ENCODE results near the gene ALDH1A1.
A peak's percentile ranks its signal among the peaks of the same experiment; 100 is the strongest.

ALDH1A1 gene

GRCh38 chr9:72979405-72980100, 26.7 kb upstream of the ALDH1A1 start:
- DNase-seq (ENCODE audit: low read depth), result no peak

GRCh38 chr9:72978744-72979143, 25.9 kb upstream of the ALDH1A1 start:
- DNase-seq (ENCODE audit: low read depth), result peak; percentile 29

- DNase-seq (ENCODE audit: low read depth), result no peak
Observed at GRCh38 chr9:72977670-72978069, 24.8 kb upstream of the ALDH1A1 start.

DNA sequence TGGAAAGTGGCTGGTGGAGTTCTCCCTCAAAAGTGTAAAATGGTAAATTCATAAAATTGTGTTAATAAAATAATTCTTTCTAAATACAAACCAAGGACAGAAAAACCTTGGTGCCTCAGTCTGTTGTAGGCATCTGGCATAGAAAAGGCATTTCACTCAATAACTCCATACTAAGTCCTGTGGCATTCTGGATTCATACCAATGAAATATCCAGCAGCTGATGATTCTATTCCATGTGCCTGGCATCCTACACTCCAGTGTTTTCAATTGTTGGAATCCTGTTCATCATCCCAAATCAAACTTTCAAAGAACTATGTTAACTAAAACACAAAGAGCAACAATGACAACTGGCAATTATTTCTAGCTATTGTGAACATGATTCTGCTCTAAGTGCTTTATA, 21.6 kb upstream of the ALDH1A1 start:
- DNase-seq (ENCODE audit: low read depth), result no peak

DNA sequence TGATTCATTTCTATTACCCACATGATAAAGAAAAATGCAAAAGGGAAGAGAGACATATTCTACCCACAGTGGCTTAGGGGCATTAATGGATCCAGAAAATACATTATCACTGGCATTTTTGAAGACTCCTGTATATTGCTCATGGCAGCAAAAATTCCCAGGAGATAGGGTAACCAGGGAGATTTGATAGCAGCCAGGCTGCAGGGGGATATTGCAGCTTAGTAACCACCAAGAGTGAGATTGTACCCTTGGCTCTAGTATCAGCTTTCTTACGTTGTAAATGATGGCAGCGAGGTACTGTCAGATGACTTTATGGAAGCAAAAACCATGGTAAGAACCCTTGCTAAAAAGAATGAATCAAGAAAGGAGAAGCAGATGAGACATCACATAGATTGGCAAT, 19.8 kb upstream of the ALDH1A1 start:
- DNase-seq (ENCODE audit: low read depth), result no peak

DNA sequence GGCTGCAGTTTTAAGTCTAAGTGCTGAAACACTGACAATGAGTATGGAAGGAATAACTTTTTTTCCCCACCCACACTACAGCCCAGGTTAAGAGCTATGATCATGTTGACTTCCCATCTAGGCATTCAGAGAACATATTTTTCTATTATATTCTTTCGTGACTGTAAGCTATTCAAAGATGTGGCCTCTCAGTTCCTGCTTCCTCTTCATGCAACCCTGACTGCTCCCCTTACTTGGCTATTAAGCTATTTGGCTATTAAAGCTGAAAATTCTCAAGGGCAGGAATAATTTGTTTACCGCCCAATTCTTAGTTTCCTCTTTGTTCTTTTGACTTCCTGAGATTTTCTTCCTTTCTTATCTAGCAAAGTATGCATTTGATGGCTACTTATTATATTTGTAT, 18.6 kb upstream of the ALDH1A1 start:
- DNase-seq (ENCODE audit: low read depth), result no peak

GRCh38 chr9:72960446-72960845, 7.6 kb upstream of the ALDH1A1 start:
- no peak for DNase-seq (ENCODE audit: low read depth)

DNA sequence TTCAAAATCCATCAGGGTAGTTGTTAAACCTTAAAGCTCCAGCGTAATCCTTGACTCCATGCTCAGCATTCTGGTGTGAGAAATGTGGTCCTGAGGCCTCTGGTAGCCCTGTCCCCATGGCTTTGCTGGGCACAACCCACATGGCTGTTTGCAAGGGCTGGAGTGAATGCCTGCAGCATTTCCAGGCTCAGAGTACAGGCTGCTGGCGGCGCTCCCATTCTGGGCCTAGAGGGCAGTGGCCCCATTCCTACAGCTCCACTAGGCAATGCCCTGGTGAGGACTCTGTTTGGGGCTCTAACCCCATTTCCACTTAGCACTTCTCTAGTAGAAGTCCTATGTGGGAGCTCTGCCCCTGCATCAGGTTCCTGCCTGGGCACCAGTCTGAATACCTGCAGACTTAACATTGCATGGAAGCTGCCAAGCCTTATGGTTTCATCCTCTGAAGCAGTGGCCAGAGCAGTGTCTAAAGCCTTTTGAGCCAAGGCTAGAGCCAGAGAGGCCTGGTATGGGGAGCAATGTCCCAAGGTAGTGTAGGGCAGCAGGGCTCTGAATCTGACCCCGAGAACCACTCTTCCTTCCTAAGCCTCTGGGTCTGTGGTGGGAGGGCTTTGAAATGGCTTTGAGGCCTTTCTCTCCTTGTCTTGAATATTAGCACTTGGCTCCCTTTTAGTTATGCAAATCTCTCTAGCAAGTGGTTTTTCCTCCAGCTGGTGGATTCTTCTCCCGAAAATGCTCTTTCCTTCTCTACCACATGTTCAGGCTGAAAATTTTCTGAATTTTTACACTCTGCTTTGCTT, 5.8 kb upstream of the ALDH1A1 start:
- DNase-seq (ENCODE audit: low read depth), result no peak

DNA sequence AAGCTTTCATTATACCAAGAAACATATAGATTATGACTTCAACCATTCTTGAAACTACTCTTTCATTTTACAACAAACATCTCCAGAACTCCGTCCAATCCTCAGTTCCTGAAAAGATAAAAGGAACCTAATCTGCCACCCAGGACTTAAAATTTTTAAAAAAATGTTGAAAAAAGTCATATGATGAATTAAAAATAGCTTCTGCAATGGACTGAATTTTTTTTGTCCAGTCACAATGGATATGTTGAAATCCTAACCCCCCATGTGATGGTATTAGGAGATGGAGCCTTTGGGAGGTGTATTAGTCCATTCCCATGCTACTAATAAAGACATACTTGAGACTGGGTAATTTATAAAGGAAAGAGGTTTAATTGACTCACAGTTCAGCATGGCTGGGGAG, 2.7 kb upstream of the ALDH1A1 start:
- DNase-seq (ENCODE audit: low read depth), result no peak

DNA sequence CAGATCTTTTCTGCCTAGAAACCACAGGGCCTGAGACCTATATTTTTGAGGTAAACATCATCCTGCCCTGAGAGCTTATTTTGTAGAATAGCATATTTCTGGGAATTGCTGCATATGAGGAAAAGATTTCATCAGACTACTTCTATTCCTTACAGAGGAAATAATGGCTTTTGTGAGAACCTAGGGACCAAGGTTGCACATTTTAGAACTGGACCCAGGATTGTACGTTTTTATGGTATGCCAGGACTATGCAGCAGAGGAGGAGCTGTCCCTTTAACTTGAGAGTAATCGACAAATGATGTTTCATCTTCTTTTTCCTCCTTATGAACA, 2.2 kb upstream of the ALDH1A1 start:
- DNase-seq (ENCODE audit: low read depth), result no peak

DNA sequence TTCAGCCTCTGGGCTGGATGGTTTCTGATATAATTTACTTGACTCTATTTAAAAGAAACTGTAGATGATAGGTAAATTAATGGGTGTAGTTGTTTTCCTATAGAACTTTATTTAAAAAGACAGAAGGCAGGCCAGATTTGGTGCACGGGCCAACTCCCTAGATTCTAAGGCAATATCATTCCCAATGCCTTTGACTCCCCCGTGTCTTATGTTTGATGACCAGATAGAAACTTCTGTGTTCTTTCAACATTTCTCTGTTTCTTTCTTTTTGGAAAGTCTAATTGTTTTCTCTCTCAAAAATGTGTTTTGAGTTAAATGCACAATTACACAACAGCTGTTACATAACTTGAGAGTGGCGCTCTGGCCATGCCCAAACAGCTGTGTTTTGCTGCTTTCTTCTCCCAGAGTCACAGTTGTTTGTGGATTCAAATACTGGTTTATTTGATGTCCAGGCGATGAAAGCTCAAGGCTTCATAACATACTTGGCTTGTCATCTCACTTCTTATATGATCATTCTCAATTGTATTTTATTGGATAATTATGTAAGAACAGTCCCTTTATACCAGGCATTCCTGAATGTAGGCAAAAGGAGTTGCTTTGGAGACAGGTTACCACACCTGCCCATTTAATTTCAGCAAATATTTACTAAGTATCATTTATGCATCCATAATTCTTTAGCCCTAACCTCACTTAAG, 1.7 kb upstream of the ALDH1A1 start:
- no peak for DNase-seq (ENCODE audit: low read depth)

DNA sequence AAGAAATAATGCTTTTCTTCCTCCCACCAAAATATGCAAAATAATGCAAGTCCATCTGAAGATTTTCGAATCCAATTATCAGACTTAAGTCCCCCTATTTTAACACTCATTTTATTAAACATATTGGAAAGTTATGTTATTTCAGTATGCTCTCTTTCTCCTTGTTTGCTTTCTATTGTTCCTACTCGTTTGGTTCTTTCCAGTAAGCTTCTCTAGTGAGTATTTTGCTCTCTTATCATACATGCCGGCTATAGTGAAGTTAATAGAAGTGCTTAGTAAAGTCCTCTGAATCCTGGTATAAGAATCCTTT, 517 bp downstream of the ALDH1A1 start:
- DNase-seq (ENCODE audit: low read depth), result no peak

GRCh38 chr9:72951520-72952380, 1.1 kb downstream of the ALDH1A1 start:
- DNase-seq (ENCODE audit: low read depth), result no peak

DNA sequence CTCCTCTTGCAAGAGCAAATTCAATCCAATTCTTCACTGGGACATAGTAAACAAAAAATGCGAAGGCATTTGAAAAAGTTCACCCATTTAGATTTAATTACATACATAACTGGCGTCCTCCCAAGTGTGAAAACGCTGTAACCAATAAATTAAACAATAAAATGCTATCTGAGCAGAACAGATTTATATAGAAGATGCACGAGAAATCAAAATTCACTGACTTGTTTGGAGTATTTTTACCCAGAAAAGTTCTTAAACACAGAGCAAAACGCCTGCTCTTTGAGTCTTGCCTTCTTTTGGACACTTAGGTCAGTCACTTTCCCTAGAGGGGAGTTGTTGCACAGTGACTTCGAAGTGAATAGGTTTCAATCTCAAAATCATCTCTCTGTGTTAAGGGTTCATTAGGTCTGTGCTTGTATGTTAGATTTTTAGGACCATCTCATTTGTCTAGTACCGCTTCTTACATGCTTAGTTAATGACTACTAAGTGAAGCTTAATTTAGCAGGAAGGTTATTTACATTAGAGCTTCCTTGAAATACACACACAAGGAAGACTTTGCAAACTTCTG, 1.9 kb downstream of the ALDH1A1 start:
- no peak for DNase-seq (ENCODE audit: low read depth)

DNA sequence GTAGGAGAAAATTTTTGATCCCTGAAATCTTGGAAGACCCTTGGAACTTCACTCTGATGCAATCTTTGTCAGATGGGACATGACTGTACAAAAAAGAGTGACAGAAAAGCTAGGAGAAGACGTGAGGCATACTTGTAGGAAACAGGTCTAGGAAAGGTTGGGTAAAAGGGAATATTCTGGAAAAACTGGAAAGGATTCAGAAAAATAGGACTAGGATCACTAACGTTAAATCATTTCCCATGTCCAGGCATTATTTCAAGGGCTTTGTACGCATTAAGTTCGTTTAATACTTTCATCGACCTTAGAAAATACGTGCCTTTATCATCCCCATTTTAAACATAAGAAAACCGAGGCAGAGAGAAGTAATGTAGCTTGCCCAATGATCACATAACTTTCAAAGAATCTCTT, 2.9 kb downstream of the ALDH1A1 start:
- no peak for DNase-seq (ENCODE audit: low read depth)

GRCh38 chr9:72949244-72949582, 3.6 kb downstream of the ALDH1A1 start:
- DNase-seq (ENCODE audit: low read depth), result no peak

GRCh38 chr9:72948575-72949243, 4.1 kb downstream of the ALDH1A1 start:
- no peak for DNase-seq (ENCODE audit: low read depth)

- DNase-seq (ENCODE audit: low read depth), result no peak
Observed at GRCh38 chr9:72947984-72948465, 4.8 kb downstream of the ALDH1A1 start.

DNA sequence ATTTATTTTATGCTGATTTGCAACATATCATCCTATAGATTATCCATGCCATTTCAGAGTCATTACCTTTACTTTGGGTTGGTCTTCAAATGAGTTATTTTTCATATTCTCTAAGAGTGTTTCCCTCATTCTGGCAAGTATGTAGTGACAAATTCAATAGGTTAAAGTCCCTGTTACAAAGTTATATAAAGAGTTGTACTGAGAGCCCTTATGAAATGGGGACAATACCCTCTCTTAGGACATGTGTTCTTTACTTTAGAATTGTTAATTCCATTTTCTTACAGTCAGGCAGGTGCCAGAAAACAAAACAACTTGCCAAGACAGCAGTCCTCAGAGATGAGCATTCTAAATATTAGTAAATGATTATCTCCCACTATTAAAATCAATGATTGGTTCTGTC, 6.0 kb downstream of the ALDH1A1 start:
- DNase-seq (ENCODE audit: low read depth), result no peak

DNA sequence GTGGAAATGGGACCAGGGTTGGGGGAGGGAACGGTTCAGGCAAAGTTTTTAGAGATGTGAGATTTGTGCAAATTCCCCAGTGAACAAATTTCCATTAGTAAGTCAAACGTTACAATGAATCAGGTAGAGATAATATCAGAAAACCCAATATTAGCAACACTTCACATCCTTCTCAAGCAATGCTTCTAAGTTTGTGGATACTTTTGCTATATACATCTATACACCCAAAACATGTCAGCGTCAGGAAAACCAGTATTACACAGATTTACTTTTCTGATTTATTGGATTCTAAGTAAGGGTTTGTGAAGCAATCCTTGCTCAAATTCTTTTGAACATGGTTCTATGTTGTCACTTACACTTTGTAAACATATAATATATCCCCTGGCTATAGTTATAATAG, 6.5 kb downstream of the ALDH1A1 start:
- DNase-seq (ENCODE audit: low read depth), result no peak

- DNase-seq (ENCODE audit: low read depth), result no peak
Observed at GRCh38 chr9:72945391-72945790, 7.5 kb downstream of the ALDH1A1 start.

Data from iris pigment epithelial cell (primary cell).